Measurements from ENCODE around the gene SOX8. TPM values are rescaled to one million over a fixed set of nuclear protein-coding genes. Genes with fewer than 3 reads are reported as not detected.

The SOX8 gene
- total and polyA plus RNA-seq, 8 donors, result 0.54 to 5.5 (median 0.83) TPM

GRCh38 chr16:1006781-1007180 is 25.2 kb downstream of the SOX8 start:
- intact Hi-C loops (cut with DNase I), result no loop called here
- no peaks in the 10 kb centered on the region for H3K4me1 ChIP-seq
- DNase-seq (no peak), ATAC-seq (no peak), FAIRE-seq (no peak)
- H3K4me3 ChIP-seq, result no peak overlapping the region
- H3K36me3 ChIP-seq, result no peaks in the 10 kb centered on the region
- no peak for TF ChIP-seq CTCF (IDR thresholded peaks at IDR 0.05)
- no peaks in the 10 kb centered on the region for H3K9me3 ChIP-seq
- no peaks in the 10 kb centered on the region for H3K27me3 ChIP-seq
- H3K27ac ChIP-seq, result no peak overlapping the region
- WGBS, 2 donors, result 65 to 78% methylated on average over 25 of the region's 25 CpGs

DNA sequence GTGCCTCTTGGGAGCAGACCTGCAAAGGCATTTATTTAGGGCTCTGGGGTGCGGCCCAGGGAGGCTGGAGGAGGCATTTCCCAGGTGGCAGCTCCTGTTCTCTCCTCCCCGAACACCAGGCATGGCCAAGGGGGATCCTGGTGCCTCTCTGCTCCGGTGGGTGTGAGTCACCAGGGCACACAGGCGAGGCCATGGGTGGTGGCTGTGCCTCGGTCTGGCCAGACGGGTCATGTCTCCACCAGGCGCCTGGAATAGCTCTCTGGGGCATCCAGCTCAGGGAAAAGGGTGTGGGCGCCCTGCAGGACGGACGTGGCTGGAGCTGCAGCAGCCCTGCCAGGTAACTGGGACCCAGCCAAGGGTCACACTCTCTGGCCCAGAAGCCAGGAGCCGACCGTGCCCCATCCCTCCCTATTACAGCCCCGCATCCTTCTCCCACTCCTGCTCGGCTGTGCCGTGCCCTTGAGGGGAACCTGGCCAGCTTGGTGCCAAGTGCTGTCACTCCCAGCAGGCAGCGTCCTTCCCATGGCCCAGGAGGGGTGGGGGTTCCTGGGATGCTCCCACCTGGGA is 25.8 kb downstream of the SOX8 start:
- FAIRE-seq (no peak), ATAC-seq (no peak), DNase-seq (no peak)
- Histone ChIP-seq H3K4me1 (no peaks in the 10 kb centered on the region), H3K27ac (no peak overlapping the region), H3K36me3 (no peaks in the 10 kb centered on the region), H3K27me3 (no peaks in the 10 kb centered on the region), H3K9me3 (no peaks in the 10 kb centered on the region), H3K4me3 (no peak overlapping the region)
- intact Hi-C loops (cut with DNase I), result no loop called here
- no peak for TF ChIP-seq CTCF (IDR thresholded peaks at IDR 0.05)
- WGBS, 2 donors, result 37 to 62% methylated on average over 16 of the region's 16 CpGs

DNA sequence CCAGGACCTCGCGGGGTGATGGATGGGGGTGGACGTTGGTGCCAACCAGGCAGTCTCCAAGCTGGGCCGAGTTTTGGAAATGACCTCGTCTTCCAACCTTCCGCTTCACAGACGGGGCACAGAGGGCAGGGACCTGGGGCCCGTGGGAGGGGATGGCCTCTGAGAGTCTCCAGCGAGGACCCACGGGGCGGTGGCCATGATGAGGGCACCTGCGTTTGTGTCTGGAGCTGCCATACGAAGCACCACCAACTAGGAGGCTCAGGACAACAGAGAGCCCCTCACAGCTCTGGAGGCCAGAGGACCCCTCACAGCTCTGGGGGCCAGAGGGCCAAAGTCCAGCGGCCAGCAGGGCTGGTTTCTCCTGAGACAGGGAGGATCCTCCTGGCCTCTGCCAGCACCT is 26.5 kb downstream of the SOX8 start:
- DNase-seq, result no peak
- TF ChIP-seq CTCF (IDR thresholded peaks at IDR 0.05), result no peak
- Histone ChIP-seq H3K36me3 (no peaks in the 10 kb centered on the region), H3K27me3 (no peaks in the 10 kb centered on the region), H3K27ac (no peak overlapping the region), H3K9me3 (no peaks in the 10 kb centered on the region), H3K4me3 (no peak overlapping the region), H3K4me1 (no peaks in the 10 kb centered on the region)
- FAIRE-seq, result no peak
- ATAC-seq, result no peak
- intact Hi-C loops (cut with DNase I), result no loop called here
- 59 to 67% methylated on average over 11 to 14 of the region's 14 CpGs for WGBS, 2 donors

- FAIRE-seq (no peak), ATAC-seq (no peak), DNase-seq (no peak)
- WGBS, 2 donors, result 62 to 65% methylated on average over 28 to 30 of the region's 30 CpGs
- no peaks in the 10 kb centered on the region for H3K4me1 ChIP-seq
- no peak overlapping the region for H3K4me3 ChIP-seq
- H3K27me3 ChIP-seq, result no peaks in the 10 kb centered on the region
- TF ChIP-seq CTCF (IDR thresholded peaks at IDR 0.05), result no peak
- H3K36me3 ChIP-seq, result no peaks in the 10 kb centered on the region
- intact Hi-C loops (cut with DNase I), result no loop called here
- H3K9me3 ChIP-seq, result no peaks in the 10 kb centered on the region
- no peak overlapping the region for H3K27ac ChIP-seq
Measured at GRCh38 chr16:1009358-1010150, 28.0 kb downstream of the SOX8 start.

- H3K4me1 ChIP-seq, result no peaks in the 10 kb centered on the region
- H3K27ac ChIP-seq, result no peak overlapping the region
- H3K4me3 ChIP-seq, result no peak overlapping the region
- no peaks in the 10 kb centered on the region for H3K27me3 ChIP-seq
- no peak for FAIRE-seq
- intact Hi-C loops (cut with DNase I), result no loop called here
- H3K9me3 ChIP-seq, result no peaks in the 10 kb centered on the region
- ATAC-seq, result no peak
- DNase-seq, result no peak
- no peaks in the 10 kb centered on the region for H3K36me3 ChIP-seq
- TF ChIP-seq CTCF (IDR thresholded peaks at IDR 0.05), result no peak
- WGBS, 2 donors, result 31 to 33% methylated on average over 19 to 20 of the region's 20 CpGs
Measured at GRCh38 chr16:1010251-1010650, 28.7 kb downstream of the SOX8 start.
